HG03457 (cell line): ENCODE results near the gene CAND2.
"Not testable (repeated sequence)": the region's sequence is repeated elsewhere in the genome, so short reads cannot be mapped to it uniquely, and the experiment has no call there.

Experiments used
- ATAC-seq: cut with Tn5 transposase; IDR thresholded peaks from one replicate; pipeline ENCODE4 v1.9.1; 2021; ENCODE audit warnings: moderate number of reproducible peaks; ENCODE audit not compliant: unreplicated experiment

Gene CAND2

GRCh38 chr3:12769761-12770160 is 26.7 kb upstream of the CAND2 start:
- ATAC-seq = no peak

GRCh38 chr3:12771236-12771635 is 25.2 kb upstream of the CAND2 start:
- no peak for ATAC-seq

GRCh38 chr3:12772462-12772861 is 24.0 kb upstream of the CAND2 start:
- ATAC-seq = no peak

- ATAC-seq = no peak
These were observed 23.3 kb upstream of the CAND2 start for GRCh38 chr3:12773030-12773709.

- ATAC-seq = no peak
These were observed 22.8 kb upstream of the CAND2 start for GRCh38 chr3:12773710-12774086.

- no peak for ATAC-seq
These were observed 21.9 kb upstream of the CAND2 start for GRCh38 chr3:12774619-12775018.

GRCh38 chr3:12775226-12775625 is 21.3 kb upstream of the CAND2 start:
- ATAC-seq = no peak

- not testable (repeated sequence) for ATAC-seq
These were observed 20.5 kb upstream of the CAND2 start for GRCh38 chr3:12775970-12776369.

GRCh38 chr3:12777171-12777570 is 19.3 kb upstream of the CAND2 start:
- ATAC-seq = no peak

- no peak for ATAC-seq
These were observed 15.7 kb upstream of the CAND2 start for GRCh38 chr3:12780751-12781150.

GRCh38 chr3:12782172-12782815 is 14.2 kb upstream of the CAND2 start:
- ATAC-seq = no peak

- ATAC-seq = no peak
These were observed 11.4 kb upstream of the CAND2 start for GRCh38 chr3:12785096-12785495.

GRCh38 chr3:12787346-12787745 is 9.1 kb upstream of the CAND2 start:
- ATAC-seq = not testable (repeated sequence)

- ATAC-seq = not testable (repeated sequence)
These were observed 8.4 kb upstream of the CAND2 start for GRCh38 chr3:12787967-12788690.

- ATAC-seq = no peak
These were observed 5.0 kb upstream of the CAND2 start for GRCh38 chr3:12791430-12791829.

GRCh38 chr3:12793701-12794100 is 2.8 kb upstream of the CAND2 start:
- no peak for ATAC-seq

- no peak for ATAC-seq
These were observed 828 bp downstream of the CAND2 start for GRCh38 chr3:12797124-12797891.

GRCh38 chr3:12797892-12798558 is 1.5 kb downstream of the CAND2 start:
- no peak for ATAC-seq

- no peak for ATAC-seq
These were observed 2.2 kb downstream of the CAND2 start for GRCh38 chr3:12798559-12799179.
